GM23248 (cell line): ENCODE results near the gene ABCB11.

Experiments
- EZH2 ChIP-seq: fragments of 200-600 bp; sonication (generic); IDR thresholded peaks from 2 replicates; pipeline ENCODE4 v1.6.1; 2018; ENCODE audit warnings: antibody characterized with exemption, mild to moderate bottlenecking; ENCODE audit not compliant: insufficient read depth, poor library complexity, severe bottlenecking
- EZH2phosphoT487 ChIP-seq: fragments of 200-600 bp; sonication (generic); IDR thresholded peaks from 2 replicates; pipeline ENCODE4 v1.6.1; 2018; ENCODE audit warnings: antibody characterized with exemption, moderate library complexity, mild to moderate bottlenecking, low read depth; ENCODE audit not compliant: insufficient read depth

DNA sequence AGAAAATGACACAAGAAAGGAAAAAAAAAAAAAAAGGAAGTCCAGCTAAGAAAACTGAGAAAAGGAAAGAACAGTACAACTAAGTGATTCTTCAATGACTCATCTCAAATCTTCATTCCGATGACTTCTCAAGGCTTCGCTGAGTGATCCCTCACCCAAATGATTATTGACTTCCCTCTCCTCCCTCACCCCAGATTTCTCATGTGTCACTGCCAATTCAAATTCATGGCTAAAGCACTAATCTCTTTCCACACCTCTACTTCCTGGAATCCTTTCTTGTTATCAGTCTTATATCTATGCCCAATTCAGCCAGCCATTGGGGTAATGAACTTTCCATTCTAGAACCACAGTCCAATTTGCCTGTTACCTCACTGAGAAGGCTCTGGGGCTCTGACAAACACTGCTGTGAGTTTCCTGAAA lies 7.2 kb upstream of the ABCB11 start:
- TF ChIP-seq EZH2phosphoT487 (no peak), EZH2 (no peak)
